ENCODE results near the gene CADM2. TPM values are rescaled to one million over a fixed set of nuclear protein-coding genes. Genes with fewer than 3 reads are reported as not detected.

The CADM2 gene
- total RNA-seq, 1 donor, result 5.1 TPM

DNA sequence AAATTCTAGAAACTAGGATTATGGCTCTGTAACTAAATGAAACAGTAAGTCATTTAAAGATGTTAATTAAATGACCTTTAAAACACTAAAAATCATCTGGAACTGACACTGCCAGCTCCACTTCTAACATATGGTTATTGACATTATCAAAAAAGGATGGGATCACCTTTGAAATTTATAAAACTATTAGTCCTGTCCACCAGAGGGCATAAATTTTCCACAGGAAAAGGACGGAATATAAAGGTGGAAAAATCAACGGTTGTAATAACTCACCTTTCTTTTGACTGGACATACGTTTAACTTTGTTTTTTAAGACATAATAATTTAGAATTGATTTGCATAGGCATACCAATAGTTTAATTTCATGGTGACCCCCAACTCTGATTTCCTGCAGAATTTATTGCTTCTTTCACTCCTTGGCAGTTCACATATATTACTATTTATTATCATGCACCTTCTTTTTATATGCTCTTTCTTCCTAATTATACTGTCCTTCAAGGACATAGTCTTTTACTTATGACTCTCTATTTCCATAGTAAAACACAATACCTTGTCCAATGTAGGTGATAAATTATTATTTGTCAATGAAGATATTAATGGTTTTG is 345.7 kb downstream of the CADM2 start:
- DNase-seq (ENCODE audit: low read depth in 2 of 3, low spot score in 2 of 3), result no peak

- DNase-seq (ENCODE audit: low read depth in 2 of 3, low spot score in 2 of 3), result no peak
Measured at GRCh38 chr3:85312331-85312730, 353.5 kb downstream of the CADM2 start.

DNA sequence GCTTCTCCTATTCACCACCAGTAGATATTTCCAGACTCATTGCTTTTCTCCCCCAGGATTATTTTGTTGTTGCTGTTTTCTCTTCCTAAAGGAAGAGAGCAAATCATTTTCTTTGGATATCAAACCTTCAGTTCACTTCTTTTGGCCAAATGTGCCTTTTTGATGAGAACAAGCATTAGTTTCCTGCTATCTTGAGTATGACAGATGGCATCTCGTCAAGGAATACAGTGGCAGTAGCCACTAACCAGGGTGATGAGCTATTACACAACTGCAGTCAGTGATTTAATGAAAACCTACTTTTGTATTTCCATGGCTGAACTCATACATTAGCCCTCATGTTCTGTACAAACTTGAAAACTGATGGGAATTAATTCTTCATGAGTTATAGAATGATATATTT is 354.6 kb downstream of the CADM2 start:
- DNase-seq (ENCODE audit: low read depth in 2 of 3, low spot score in 2 of 3), result no peak

DNA sequence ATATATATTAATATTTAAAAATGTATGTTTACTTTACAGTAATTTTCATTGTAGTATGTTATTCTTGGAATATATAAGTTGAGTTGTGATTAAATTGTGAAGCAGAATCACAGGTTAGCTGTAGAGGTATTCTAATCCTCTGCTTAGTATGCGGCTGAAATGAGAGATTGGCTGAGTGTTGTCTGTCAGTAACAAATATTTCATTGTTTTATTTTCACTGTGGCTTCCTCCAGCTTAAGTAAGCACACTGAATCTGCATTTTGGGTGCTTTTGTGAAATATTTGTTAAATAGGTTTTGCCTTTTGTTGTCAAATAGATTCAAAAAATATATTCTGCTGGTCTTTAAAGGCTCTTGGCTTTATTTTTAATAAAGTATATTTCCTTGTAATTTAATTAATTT is 357.5 kb downstream of the CADM2 start:
- DNase-seq (ENCODE audit: low read depth in 2 of 3, low spot score in 2 of 3), result no peak

DNA sequence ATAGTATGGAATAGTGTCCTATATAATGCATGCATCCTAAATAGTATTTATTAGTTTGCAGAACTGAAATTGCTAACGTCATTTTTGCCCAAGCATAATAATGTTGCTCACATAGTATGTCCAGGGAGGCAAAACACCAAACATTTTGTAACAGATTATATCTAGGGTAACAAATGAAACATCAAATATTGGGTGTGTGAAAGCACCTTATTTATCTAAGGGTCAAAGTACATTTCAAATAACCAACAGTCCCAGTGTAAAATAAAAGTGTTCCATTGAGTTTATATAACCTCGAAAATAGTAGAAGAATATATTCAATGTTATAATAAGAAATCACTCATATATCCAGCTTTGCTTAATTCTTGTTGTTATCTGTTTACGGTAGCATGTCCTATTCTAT is 363.1 kb downstream of the CADM2 start:
- DNase-seq (ENCODE audit: low read depth in 2 of 3, low spot score in 2 of 3), result no peak

DNA sequence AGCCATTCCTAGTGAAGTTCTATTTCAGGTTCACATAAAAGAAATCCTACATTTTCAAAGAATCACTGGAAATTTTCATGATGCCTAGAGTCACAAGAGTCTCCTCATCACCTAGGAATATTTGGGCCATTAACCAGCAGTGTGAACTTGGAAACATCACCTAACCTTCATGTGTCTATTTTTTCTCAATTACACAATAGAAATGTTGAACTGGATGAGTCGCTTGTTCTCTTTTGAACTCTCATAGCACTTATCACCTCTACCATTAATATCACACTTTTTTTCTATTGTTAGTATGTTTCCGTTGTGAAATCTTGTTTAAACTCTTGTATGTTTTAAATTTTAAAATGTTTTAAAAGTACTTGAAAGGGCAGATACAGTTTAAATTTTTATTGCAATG is 371.3 kb downstream of the CADM2 start:
- DNase-seq (ENCODE audit: low read depth in 2 of 3, low spot score in 2 of 3), result no peak

DNA sequence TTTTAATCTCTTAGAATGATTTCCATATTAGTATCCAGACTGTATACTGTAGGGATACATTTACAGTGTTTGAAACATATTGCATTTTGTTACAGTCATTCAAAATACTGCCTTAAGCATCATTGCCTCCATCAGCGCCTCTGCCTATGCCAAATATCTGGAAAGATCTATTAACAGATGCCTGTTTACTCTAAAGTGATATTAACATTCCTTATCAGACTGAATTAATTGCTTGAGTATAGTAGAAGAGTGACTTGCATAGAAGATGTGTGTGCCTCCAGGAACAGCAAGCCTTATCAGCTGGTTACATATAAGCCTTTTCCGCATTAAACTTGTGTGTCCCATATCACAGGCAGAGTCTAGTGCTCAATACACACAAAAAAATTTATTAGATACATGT is 379.1 kb downstream of the CADM2 start:
- DNase-seq (ENCODE audit: low read depth in 2 of 3, low spot score in 2 of 3), result no peak

DNA sequence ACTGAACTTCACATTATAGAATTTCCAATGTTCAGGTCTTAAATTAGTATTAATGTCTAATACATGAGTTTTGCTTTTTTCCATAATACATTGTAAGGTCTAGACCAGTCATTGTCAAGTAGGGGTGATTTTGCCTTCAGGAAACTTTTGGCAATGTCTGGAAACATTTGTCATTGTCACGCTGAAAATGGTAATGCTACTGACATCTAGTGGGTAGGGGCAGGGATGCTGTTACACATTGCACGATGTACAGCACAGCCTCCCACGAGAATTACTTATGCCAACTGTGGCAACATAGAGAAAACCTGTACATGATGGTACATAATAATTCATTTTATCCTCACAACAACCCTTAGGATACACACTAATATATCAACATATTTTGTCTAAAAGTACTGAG is 384.1 kb downstream of the CADM2 start:
- peak in 2 of 3 donors; percentile 6 to 13 for DNase-seq (ENCODE audit: low read depth in 2 of 3, low spot score in 2 of 3)

GRCh38 chr3:85355572-85355971 is 396.8 kb downstream of the CADM2 start:
- DNase-seq (ENCODE audit: low read depth in 2 of 3, low spot score in 2 of 3), result no peak

DNA sequence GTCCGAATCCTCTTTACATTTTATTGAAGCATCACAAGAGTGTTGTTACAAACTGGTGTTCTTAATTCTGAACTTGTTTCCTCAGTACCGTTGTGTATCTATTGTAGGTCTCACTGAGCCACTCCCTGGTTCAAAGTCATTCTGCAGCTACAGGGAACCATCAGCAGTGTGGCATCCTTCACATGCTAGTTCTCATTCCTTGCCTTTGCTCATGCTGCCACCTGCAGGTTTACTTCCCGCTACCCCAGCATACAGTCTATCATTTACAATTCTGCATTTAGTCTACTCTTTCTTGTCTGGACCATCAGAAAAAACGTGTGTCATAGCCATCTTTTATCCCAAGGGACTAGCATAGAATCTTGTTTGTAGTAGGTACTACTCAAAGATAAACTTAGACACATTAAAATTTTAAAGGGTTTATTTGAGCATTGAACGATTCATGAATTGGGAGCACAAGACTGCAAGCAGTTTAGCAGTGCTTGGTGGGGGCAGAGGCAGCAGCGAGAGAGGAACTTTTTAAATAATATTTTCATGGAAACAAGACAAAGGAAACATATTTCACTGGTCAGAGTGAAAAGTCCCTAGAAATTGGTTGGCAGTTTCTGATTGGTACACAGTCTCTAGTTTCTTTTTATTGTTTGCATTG is 402.1 kb downstream of the CADM2 start:
- peak in 2 of 3 donors; percentile 19 to 43 for DNase-seq (ENCODE audit: low read depth in 2 of 3, low spot score in 2 of 3)

DNA sequence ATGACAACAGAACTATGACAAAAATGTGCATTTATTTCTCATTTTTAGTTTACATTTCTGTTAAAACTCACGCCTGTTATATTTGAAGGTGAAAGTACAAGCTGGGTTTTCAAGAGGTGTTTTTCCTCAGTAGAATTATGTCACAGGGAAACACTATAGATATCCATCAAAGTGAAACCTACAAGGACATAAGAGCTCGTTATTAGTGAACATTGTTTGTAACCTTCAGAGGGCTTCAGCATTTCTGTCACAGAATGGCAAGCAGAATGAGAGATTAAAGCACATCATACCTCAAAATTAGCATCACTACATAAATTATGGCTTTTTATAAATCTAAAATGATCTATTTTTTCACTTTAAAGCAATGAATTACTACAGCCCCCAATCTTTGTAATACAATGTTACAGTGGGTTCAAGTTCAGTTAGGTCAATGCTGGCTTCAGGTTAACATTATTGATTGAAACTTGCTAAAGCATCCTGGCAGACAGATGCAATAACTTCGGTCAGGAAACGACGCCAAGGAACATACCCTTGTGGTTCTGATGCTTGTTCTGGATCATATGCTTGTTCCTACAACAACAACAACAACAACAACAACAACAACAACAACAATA is 405.6 kb downstream of the CADM2 start:
- no peak for DNase-seq (ENCODE audit: low read depth in 2 of 3, low spot score in 2 of 3)

GRCh38 chr3:85370341-85370740 is 411.6 kb downstream of the CADM2 start:
- no peak for DNase-seq (ENCODE audit: low read depth in 2 of 3, low spot score in 2 of 3)

GRCh38 chr3:85376131-85376530 is 417.3 kb downstream of the CADM2 start:
- no peak for DNase-seq (ENCODE audit: low read depth in 2 of 3, low spot score in 2 of 3)

- no peak for DNase-seq (ENCODE audit: low read depth in 2 of 3, low spot score in 2 of 3)
Measured at GRCh38 chr3:85377115-85377514, 418.3 kb downstream of the CADM2 start.

- no peak for DNase-seq (ENCODE audit: low read depth in 2 of 3, low spot score in 2 of 3)
Measured at GRCh38 chr3:85384372-85384771, 425.6 kb downstream of the CADM2 start.

DNA sequence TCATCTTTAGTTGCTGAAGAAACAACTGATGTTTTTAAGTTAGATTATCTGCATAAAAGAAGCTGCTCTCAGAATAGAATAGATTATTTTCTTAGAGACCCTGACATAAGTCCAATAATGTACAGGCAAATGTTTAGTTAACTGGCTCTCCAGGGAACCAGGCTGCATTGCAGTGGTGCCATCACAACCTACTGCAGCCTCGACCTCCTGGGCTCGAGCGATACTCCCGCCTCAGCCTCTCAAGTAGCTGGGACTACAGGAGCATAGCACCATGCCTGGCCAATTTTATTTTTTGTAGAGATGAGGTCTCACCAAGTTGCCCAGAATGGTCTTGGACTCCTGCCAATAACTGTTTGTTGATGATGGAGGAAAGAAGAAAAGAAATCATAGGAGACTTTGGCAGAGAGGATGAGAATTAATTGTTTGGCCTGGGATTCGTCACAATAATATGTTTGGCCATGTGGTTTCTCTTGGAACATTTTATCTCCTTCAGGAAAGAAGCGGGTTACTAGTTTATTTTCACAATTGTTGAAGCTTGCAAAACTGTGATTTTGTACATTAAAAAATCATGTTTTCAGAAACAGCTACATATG is 429.2 kb downstream of the CADM2 start:
- no peak for DNase-seq (ENCODE audit: low read depth in 2 of 3, low spot score in 2 of 3)

DNA sequence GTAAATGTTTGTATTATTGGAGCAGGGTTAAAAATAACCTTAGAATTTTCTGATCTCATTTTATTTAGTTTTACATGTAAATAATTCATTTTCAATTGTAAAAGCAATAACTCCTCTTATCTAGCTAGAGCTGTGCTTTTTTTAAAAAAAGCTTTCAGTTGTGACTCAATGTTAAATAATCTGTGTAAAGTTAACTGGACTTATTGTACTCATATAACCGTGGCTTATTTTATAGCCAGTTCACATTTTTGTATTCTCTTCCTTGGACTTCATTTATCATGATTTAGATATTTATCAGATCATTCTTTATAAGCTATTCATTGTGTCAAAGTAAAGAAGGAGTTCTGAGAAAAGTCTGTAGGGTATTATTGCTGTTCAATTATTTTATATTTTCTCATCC is 435.6 kb downstream of the CADM2 start:
- DNase-seq (ENCODE audit: low read depth in 2 of 3, low spot score in 2 of 3), result no peak

GRCh38 chr3:85397434-85397833 is 438.6 kb downstream of the CADM2 start:
- no peak for DNase-seq (ENCODE audit: low read depth in 2 of 3, low spot score in 2 of 3)

DNA sequence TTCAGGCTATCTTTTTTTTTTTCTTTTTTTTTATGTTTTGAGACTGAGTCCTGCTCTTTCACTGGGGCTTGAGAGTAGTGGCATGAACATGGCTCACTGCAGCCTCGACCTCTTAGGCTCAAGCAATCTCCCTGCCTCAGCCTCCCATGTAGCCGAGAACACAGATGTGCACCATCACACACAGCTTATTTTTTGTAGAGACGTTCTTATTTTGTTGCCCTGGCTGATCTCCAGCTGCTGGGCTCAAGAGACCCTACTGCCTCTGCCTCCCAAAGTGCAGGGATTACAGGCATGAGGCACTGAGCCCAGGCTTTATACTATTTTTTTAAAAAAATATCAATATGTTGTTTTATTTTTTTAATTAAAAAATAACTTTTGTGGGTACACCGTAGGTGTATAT is 467.3 kb downstream of the CADM2 start:
- no peak for DNase-seq (ENCODE audit: low read depth in 2 of 3, low spot score in 2 of 3)

DNA sequence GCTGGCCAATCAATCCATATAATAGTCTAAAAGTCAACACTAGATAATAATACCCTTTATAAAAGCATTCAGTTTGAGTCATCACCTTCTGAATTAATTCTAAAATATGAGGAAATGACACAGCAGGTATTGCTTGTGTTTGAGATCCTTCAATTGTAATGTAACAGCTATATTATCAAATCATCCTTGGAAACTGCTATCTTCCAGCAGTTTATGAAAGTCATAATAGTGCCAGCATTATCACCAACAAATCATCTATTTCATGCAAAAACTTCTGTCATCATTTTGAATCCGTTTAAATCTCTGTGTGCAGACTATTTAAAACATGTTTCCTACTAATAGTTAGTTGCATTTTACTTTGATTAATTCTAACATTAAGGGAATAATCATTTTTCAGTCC is 468.7 kb downstream of the CADM2 start:
- DNase-seq (ENCODE audit: low read depth in 2 of 3, low spot score in 2 of 3), result no peak

- DNase-seq (ENCODE audit: low read depth in 2 of 3, low spot score in 2 of 3), result no peak
Measured at GRCh38 chr3:85432081-85432480, 473.3 kb downstream of the CADM2 start.

DNA sequence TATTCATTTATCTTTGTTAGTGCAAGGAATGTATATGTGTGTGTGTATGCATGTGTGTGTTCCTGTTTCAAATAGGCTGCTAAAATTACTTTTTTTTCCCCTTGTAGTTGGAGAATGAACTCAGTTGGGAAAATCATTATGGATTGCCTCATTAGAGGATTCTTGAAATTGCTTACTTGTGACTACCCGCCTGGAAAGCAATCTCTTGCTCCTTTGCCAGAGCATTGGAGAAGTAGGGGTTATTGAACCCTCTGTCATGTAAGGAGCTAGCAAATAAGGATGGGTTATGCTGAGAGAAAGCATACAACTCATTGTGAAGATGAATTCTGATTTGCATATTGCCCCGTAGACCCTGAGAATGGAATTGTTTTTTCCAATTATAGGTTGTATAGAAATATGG is 474.5 kb downstream of the CADM2 start:
- DNase-seq (ENCODE audit: low read depth in 2 of 3, low spot score in 2 of 3), result no peak
